Measurements from ENCODE around the gene PABPN1. TPM values are rescaled to one million over a fixed set of nuclear protein-coding genes. Genes with fewer than 3 reads are reported as not detected.

The PABPN1 gene
- total and polyA plus RNA-seq, 2 of the 13 experiments (the other 11 are each of a cell fraction or from before 2014, with no cell fraction given) = 233 to 524 TPM

- TF ChIP-seq ZNF556 (CRISPR knock-in tag; IDR thresholded peaks at IDR 0.05; ENCODE audit: borderline replicate concordance) (peak; percentile 98), ZNF367 (CRISPR knock-in tag; IDR thresholded peaks at IDR 0.05; ENCODE audit: borderline replicate concordance) (peak; percentile 46), MYNN (CRISPR knock-in tag; IDR thresholded peaks at IDR 0.05; ENCODE audit: low read depth) (peak; percentile 94; the same call in 1 of the 2 replicates), THYN1 (CRISPR knock-in tag; IDR thresholded peaks at IDR 0.05; ENCODE audit: borderline replicate concordance, low read depth) (no peak), TMF1 (CRISPR knock-in tag; IDR thresholded peaks at IDR 0.05; ENCODE audit: low read depth) (peak; percentile 92; the same call in 1 of the 2 replicates), ZNF180 (CRISPR knock-in tag; IDR thresholded peaks at IDR 0.05; ENCODE audit: borderline replicate concordance, low read depth) (peak; percentile 83; the same call in 1 of the 2 replicates), ZNF263 (CRISPR knock-in tag; IDR thresholded peaks at IDR 0.05) (peak; percentile 71), MEIS1 (CRISPR knock-in tag; IDR thresholded peaks at IDR 0.05; ENCODE audit: borderline replicate concordance) (peak; percentile 100), HMGXB4 (CRISPR knock-in tag; IDR thresholded peaks at IDR 0.05; ENCODE audit: borderline replicate concordance in 1 of 2, low read depth in 1 of 2) (peak; percentile 90 to 93), ZNF510 (CRISPR knock-in tag; IDR thresholded peaks at IDR 0.05; ENCODE audit: low read depth) (0 out of 2 replicates have a peak, but pooled peaks have one; percentile 78), NCOA1 (CRISPR knock-in tag; IDR thresholded peaks at IDR 0.05) (peak; percentile 86; the same call in 1 of the 2 replicates), ZNF383 (CRISPR knock-in tag; IDR thresholded peaks at IDR 0.05; ENCODE audit: borderline replicate concordance) (0 out of 2 replicates have a peak, but pooled peaks have one; percentile 78), HMG20A (CRISPR knock-in tag; IDR thresholded peaks at IDR 0.05; ENCODE audit: borderline replicate concordance) (0 out of 2 replicates have a peak, but pooled peaks have one; percentile 43), HNRNPL (IDR thresholded peaks at IDR 0.05; ENCODE audit: low read depth, low read length) (peak; percentile 68; the same call in 1 of the 2 replicates), ZNF234 (CRISPR knock-in tag; conservative IDR thresholded peaks at IDR 0.05) (no peak), ZNF580 (CRISPR knock-in tag; IDR thresholded peaks at IDR 0.05; ENCODE audit: borderline replicate concordance, low read depth) (peak; percentile 90), FOXM1 (CRISPR knock-in tag; IDR thresholded peaks at IDR 0.05) (no peak), ZSCAN25 (CRISPR knock-in tag; IDR thresholded peaks at IDR 0.05) (peak; percentile 85)
- TF ChIP-seq, protein P1, sequence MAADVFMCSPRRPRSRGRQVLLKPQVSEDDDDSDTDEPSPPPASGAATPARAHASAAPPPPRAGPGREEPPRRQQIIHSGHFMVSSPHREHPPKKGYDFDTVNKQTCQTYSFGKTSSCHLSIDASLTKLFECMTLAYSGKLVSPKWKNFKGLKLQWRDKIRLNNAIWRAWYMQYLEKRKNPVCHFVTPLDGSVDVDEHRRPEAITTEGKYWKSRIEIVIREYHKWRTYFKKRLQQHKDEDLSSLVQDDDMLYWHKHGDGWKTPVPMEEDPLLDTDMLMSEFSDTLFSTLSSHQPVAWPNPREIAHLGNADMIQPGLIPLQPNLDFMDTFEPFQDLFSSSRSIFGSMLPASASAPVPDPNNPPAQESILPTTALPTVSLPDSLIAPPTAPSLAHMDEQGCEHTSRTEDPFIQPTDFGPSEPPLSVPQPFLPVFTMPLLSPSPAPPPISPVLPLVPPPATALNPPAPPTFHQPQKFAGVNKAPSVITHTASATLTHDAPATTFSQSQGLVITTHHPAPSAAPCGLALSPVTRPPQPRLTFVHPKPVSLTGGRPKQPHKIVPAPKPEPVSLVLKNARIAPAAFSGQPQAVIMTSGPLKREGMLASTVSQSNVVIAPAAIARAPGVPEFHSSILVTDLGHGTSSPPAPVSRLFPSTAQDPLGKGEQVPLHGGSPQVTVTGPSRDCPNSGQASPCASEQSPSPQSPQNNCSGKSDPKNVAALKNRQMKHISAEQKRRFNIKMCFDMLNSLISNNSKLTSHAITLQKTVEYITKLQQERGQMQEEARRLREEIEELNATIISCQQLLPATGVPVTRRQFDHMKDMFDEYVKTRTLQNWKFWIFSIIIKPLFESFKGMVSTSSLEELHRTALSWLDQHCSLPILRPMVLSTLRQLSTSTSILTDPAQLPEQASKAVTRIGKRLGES (CRISPR knock-in tag; IDR thresholded peaks at IDR 0.05; ENCODE audit: borderline replicate concordance) = 0 out of 2 replicates have a peak, but pooled peaks have one; percentile 14
- TF ChIP-seq, protein P2, sequence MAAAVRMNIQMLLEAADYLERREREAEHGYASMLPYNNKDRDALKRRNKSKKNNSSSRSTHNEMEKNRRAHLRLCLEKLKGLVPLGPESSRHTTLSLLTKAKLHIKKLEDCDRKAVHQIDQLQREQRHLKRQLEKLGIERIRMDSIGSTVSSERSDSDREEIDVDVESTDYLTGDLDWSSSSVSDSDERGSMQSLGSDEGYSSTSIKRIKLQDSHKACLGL (CRISPR knock-in tag; IDR thresholded peaks at IDR 0.05) = peak; percentile 82; the same call in 1 of the 2 replicates
These were observed at the start of gene PABPN1 (continued) for GRCh38 chr14:23320584-23321571.
